HepG2 (cell line): Measurements from ENCODE around the gene EPHA6.

ENCODE experiments used
- MBD4 ChIP-seq: IDR thresholded peaks from 2 replicates; pipeline ENCODE4 v1.6.1; 2012; ENCODE audit warnings: low read length, inconsistent platforms, borderline replicate concordance
- NFYB ChIP-seq: sonication (generic); formaldehyde crosslinking; IDR thresholded peaks from 2 replicates; pipeline ENCODE4 v1.4.0; 2020; ENCODE audit warnings: missing genetic modification reagents
- ZNF782 ChIP-seq: sonication (generic); formaldehyde crosslinking; IDR thresholded peaks from 2 replicates; pipeline ENCODE4 v1.4.0; 2020; ENCODE audit warnings: missing genetic modification reagents, mild to moderate bottlenecking, borderline replicate concordance
- TF ChIP-seq, protein P1 (sequence below): sonication (generic); formaldehyde crosslinking; IDR thresholded peaks from 2 replicates; pipeline ENCODE4 v1.8.1; 2022; ENCODE audit warnings: mild to moderate bottlenecking, missing genetic modification reagents
- TF ChIP-seq, protein P2 (sequence below): IDR thresholded peaks from 2 replicates; pipeline ENCODE4 v1.6.1; 2016; ENCODE audit warnings: missing compliant biosample characterization, missing genetic modification reagents, borderline replicate concordance

DNA sequence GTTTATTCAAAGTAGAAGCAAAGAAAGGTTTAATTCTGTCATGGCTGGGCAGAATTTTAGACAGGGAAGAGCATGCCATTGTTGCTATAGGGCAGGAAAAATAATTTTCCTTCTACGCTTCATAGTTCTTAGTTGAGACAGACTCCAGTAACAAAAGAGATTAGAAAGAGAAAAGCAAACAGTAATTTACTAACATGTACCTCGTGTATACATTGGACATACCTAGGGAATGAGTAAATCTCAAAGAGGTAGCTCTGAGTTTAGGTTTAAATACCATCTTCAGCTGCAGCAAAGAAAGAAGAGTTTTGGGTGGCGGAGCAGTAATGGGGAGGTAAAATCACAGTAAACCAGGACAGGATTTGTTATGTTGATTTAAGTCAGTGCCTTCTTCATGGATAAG is 416.1 kb downstream of the EPHA6 start:
- TF ChIP-seq ZNF782 (CRISPR knock-in tag) (no peak), MBD4 (no peak), NFYB (CRISPR knock-in tag) (no peak)
- TF ChIP-seq, protein P1, sequence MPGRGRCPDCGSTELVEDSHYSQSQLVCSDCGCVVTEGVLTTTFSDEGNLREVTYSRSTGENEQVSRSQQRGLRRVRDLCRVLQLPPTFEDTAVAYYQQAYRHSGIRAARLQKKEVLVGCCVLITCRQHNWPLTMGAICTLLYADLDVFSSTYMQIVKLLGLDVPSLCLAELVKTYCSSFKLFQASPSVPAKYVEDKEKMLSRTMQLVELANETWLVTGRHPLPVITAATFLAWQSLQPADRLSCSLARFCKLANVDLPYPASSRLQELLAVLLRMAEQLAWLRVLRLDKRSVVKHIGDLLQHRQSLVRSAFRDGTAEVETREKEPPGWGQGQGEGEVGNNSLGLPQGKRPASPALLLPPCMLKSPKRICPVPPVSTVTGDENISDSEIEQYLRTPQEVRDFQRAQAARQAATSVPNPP: no peak
- TF ChIP-seq, protein P2, sequence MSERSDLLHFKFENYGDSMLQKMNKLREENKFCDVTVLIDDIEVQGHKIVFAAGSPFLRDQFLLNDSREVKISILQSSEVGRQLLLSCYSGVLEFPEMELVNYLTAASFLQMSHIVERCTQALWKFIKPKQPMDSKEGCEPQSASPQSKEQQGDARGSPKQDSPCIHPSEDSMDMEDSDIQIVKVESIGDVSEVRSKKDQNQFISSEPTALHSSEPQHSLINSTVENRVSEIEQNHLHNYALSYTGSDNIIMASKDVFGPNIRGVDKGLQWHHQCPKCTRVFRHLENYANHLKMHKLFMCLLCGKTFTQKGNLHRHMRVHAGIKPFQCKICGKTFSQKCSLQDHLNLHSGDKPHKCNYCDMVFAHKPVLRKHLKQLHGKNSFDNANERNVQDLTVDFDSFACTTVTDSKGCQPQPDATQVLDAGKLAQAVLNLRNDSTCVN (CRISPR knock-in tag): no peak
